SU-DHL-6 (cell line): ENCODE results near the gene ANKRD63.

Experiments
- EZH2phosphoT487 ChIP-seq: fragments of 200-600 bp; sonication (generic), shearing (Covaris generic); conservative IDR thresholded peaks from 2 replicates; pipeline ENCODE4 v1.6.1; 2018; ENCODE audit warnings: mild to moderate bottlenecking, antibody characterized with exemption, low read length, moderate library complexity, mixed read lengths
- TF ChIP-seq, protein P1 (sequence below): fragments of 200-600 bp; sonication (generic); IDR thresholded peaks from one replicate; pipeline ENCODE4 v1.5.1; 2017; ENCODE audit warnings: antibody characterized with exemption, mild to moderate bottlenecking, low read length, moderate library complexity; ENCODE audit not compliant: insufficient read depth, poor library complexity, severe bottlenecking

DNA sequence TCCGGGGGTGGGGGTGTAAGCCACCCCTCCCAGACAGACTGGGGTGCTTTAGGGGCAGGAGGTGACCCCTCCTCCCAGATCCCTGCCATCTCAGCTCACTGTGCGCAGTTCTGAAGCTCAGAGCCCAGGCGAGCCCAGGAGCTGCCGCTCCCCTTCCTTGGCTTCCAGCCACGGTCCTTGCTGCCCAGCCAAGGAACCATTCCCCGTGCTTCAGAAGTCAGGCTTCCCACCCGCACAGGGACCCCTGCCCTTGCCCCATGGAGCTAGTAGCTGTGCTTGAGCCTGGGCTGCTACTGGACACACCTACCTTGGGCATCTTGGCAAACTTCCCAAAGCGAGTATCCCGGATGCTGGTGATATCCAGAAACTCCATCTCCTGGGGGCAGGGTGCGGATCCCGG, 20.1 kb upstream of the ANKRD63 start:
- TF ChIP-seq, protein P1, sequence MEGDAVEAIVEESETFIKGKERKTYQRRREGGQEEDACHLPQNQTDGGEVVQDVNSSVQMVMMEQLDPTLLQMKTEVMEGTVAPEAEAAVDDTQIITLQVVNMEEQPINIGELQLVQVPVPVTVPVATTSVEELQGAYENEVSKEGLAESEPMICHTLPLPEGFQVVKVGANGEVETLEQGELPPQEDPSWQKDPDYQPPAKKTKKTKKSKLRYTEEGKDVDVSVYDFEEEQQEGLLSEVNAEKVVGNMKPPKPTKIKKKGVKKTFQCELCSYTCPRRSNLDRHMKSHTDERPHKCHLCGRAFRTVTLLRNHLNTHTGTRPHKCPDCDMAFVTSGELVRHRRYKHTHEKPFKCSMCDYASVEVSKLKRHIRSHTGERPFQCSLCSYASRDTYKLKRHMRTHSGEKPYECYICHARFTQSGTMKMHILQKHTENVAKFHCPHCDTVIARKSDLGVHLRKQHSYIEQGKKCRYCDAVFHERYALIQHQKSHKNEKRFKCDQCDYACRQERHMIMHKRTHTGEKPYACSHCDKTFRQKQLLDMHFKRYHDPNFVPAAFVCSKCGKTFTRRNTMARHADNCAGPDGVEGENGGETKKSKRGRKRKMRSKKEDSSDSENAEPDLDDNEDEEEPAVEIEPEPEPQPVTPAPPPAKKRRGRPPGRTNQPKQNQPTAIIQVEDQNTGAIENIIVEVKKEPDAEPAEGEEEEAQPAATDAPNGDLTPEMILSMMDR, result no peak
- no peak for TF ChIP-seq EZH2phosphoT487
